Mammary epithelial cell (primary cell): ENCODE data around the gene SH3BGRL2.

Experiments
- CTCF ChIP-seq, 2 donors: IDR thresholded peaks in 1 of 2; conservative IDR thresholded peaks in 1 of 2; 2 replicates each; pipeline ENCODE4 v1.5.1; 2011 to 2012; ENCODE audit warnings: inconsistent platforms in 2 of 2, low read length in 2 of 2, mild to moderate bottlenecking in 2 of 2, control low read depth in 1 of 2, low read depth in 1 of 2; ENCODE audit not compliant: insufficient read depth in 1 of 2; ENCODE audit errors: extremely low read depth in 1 of 2
- EZH2 ChIP-seq: IDR thresholded peaks from 2 replicates; pipeline ENCODE4 v1.6.1; 2012; ENCODE audit warnings: low read length, inconsistent platforms, borderline replicate concordance

GRCh38 chr6:79617518-79617941 lies 13.6 kb upstream of the SH3BGRL2 start:
- no peak for TF ChIP-seq EZH2
- no peak for TF ChIP-seq CTCF (conservative IDR thresholded peaks at IDR 0.05 in 1 of 2, IDR thresholded peaks at IDR 0.05 in 1 of 2; ENCODE audit: extremely low read depth in 1 of 2, insufficient read depth in 1 of 2, low read depth in 1 of 2, low read length in 2 of 2)
